Memory B cell (primary cell): ENCODE data around the gene RANGAP1.
"Not testable (repeated sequence)": the region's sequence is repeated elsewhere in the genome, so short reads cannot be mapped to it uniquely, and the experiment has no call there.

Experiments used
- ATAC-seq: fragments of 150-1000 bp; cut with Tn5 transposase; 2 replicates; pipeline ENCODE4 v1.10.0; 2021; ENCODE audit warnings: low read depth, mild to moderate bottlenecking, moderate library complexity
- DNase-seq, 2 donors: peaks; one replicate each; pipeline ENCODE4 v3.0.0; 2022; ENCODE audit warnings: low spot score in 2 of 2
- H3K27ac Mint-ChIP-seq: one replicate; pipeline ENCODE4 v1.8.0; 2022; ENCODE audit warnings: mild to moderate bottlenecking, moderate library complexity, mixed read lengths
- H3K27me3 Mint-ChIP-seq: one replicate; pipeline ENCODE4 v1.8.0; 2022; ENCODE audit warnings: mixed read lengths
- H3K36me3 Mint-ChIP-seq: one replicate; pipeline ENCODE4 v1.8.0; 2022; ENCODE audit warnings: mild to moderate bottlenecking, mixed read lengths
- H3K4me1 Mint-ChIP-seq: one replicate; pipeline ENCODE4 v1.8.0; 2022; ENCODE audit warnings: mixed read lengths
- H3K4me3 Mint-ChIP-seq: one replicate; pipeline ENCODE4 v1.8.0; 2022; ENCODE audit warnings: mild to moderate bottlenecking, moderate library complexity, mixed read lengths
- H3K9me3 Mint-ChIP-seq: one replicate; pipeline ENCODE4 v1.8.0; 2022; ENCODE audit warnings: mixed read lengths

Gene RANGAP1

DNA sequence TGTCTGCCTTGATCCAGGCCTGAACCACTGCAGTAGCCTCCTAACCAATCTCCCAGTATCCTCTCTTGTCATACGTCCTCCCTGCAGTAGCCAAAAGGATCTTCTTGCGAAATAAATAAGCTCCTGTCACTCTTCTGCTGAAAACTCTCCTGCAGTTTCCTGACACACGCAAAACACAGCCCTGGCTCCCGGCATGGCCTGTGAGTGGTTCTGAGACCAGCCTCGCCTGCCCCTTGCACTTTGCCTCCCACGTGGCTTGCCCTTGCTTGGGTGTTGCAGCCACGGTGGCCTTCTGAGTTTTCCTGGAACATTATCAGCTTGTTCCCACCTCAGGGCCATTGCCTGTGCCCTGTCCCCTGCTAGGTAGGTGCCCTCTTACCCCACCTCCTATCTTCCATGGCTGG lies 22.6 kb upstream of the RANGAP1 start:
- DNase-seq (no peak), ATAC-seq (no peak)
- no peak overlapping the region for H3K4me3 Mint-ChIP-seq
- no peak overlapping the region for H3K27ac Mint-ChIP-seq
- peaks cover 26% of the 10 kb centered on the region for H3K4me1 Mint-ChIP-seq
- H3K9me3 Mint-ChIP-seq: no peaks in the 10 kb centered on the region
- peaks cover 8% of the 10 kb centered on the region for H3K36me3 Mint-ChIP-seq
- no peaks in the 10 kb centered on the region for H3K27me3 Mint-ChIP-seq

DNA sequence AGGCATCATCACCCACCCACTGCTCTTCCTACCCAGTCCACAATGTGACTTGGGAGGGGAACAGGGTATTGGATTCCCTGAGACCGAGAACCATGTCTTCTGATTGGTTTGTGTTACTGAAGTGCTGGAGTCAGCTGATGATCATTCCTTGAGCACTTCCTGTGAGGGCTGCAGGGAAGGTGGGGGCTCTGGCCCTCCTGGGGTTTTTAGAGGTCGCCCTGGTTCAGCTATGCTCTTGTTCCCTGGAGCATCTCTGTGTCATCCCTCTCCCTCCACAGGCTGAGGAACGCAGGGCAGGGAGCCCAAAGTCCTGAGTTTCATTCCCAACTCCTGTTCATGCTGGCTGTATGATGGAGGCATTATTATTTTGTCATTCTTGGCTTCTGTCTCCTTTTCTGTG lies 22.1 kb upstream of the RANGAP1 start:
- H3K4me1 Mint-ChIP-seq: peaks cover 31% of the 10 kb centered on the region
- no peak for ATAC-seq
- H3K4me3 Mint-ChIP-seq: no peak overlapping the region
- H3K27ac Mint-ChIP-seq: no peak overlapping the region
- DNase-seq: no peak
- H3K9me3 Mint-ChIP-seq: no peaks in the 10 kb centered on the region
- H3K36me3 Mint-ChIP-seq: peaks cover 8% of the 10 kb centered on the region
- no peaks in the 10 kb centered on the region for H3K27me3 Mint-ChIP-seq

- DNase-seq (no peak), ATAC-seq (no peak)
- H3K27me3 Mint-ChIP-seq: no peaks in the 10 kb centered on the region
- no peak overlapping the region for H3K4me3 Mint-ChIP-seq
- H3K27ac Mint-ChIP-seq: no peak overlapping the region
- H3K4me1 Mint-ChIP-seq: peaks cover 29% of the 10 kb centered on the region
- peaks cover 4% of the 10 kb centered on the region for H3K36me3 Mint-ChIP-seq
- no peaks in the 10 kb centered on the region for H3K9me3 Mint-ChIP-seq
Observed at GRCh38 chr22:41305646-41306045, 19.7 kb upstream of the RANGAP1 start.

DNA sequence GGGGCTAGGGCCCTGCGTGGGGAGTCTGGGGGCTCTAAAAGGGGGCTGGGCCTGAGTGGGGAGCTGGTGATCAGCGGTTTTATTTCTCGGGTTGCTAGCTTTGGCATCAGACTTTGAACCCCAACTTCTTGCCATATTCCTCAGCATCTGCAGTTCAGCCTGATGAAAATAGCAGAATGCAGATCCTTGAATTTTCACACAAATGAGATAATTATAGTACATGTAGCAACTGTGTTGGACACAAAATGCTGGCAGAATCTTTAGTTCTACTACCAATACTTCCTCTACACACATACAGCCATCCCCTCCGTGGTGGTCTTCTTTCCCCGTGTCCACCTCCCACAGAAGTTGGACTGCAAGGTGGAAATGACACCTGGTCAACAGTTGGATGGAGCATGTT lies 16.8 kb upstream of the RANGAP1 start:
- H3K4me3 Mint-ChIP-seq: peak overlapping the region; percentile 78
- peaks cover 24% of the 10 kb centered on the region for H3K4me1 Mint-ChIP-seq
- no peak for ATAC-seq
- H3K9me3 Mint-ChIP-seq: no peaks in the 10 kb centered on the region
- peaks cover 2% of the 10 kb centered on the region for H3K36me3 Mint-ChIP-seq
- H3K27me3 Mint-ChIP-seq: no peaks in the 10 kb centered on the region
- DNase-seq: no peak
- H3K27ac Mint-ChIP-seq: peak overlapping the region; percentile 70

DNA sequence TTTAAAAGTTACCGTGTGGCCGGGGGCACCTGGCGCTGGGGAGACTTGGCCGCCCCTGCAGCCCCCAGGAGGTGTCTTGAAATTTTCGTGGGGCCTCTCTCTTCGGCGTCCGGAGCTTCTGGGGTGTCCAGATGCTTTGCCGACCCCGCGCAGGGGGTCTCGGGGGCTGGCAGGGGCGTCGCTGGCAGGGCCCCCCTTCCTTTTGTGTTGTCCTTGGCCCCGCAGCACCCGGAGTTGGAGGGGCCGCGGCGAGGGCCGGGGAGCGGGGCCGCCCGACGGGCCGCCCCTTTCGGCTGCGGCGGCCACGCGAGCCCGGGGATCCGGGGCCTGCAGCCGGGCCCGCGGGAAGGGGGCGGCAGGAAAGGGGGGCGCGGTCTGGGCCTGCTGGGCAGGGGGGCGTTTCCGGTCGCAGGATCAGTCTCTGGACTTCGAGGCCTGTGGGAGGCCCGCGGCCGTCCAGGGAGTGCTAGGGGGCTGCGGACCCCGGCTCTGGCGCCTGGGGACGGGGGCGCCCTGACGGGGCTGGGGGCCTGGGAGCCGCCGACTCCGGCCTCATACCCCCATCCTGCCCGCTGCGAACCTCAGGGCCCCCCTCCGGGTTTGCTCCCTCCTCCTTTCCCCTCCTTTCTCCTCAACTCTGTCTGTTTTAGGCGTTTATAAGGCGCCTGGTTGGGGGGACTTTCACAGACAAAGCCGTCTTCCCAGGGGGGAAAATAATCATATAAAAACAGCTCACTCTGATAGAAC lies 16.2 kb upstream of the RANGAP1 start:
- Mint-ChIP-seq H3K27ac (peak overlapping the region; percentile 70), H3K9me3 (no peaks in the 10 kb centered on the region), H3K4me3 (peak overlapping the region; percentile 78), H3K4me1 (peaks cover 21% of the 10 kb centered on the region), H3K27me3 (no peaks in the 10 kb centered on the region), H3K36me3 (peaks cover 2% of the 10 kb centered on the region)
- ATAC-seq (no peak), DNase-seq (peak in 1 of 2 donors; percentile 36)

DNA sequence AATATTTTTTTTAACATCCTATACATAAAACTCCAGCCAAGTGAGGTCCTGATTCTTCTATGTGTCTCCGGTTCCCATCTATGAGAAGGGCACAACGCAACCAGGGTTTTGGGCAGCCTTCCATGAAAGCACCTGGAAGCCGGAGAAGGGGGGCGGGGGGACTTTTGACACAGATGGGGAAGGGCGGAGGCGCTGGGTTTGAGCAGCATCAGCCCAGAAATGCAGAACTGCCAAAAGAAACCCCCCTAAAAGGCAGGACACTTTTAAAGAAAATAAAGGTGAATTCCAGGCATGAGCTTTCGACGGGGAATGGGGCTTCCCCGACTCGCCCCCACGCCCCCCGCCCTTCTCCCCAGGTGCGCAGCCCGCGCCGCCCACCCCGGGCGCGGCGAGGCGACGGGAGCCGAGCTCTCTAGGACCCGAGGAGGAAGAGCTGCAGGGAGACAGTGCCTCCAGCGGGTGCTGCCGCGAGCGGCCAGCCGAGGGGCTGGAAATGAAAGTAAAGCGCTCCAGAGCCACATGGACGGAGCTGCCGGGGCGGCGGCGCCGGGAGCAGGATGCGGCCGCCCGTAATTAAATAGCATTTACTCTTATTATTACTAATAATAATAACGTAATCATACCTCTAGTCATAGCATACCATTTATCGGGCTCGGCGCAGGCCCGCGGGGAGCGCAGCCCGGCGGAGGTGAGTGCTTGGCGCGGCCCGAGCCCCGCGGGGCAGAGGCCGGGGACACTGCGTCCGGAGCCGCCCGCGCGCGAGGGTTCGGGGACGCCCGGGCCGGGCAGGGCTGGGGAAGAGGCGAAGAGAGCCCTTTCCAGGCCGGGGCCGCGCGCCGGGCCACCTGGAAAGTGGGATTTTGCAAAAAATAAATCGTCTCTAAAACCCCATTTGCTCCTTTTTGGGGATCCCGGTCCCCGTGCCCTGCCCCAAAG lies 15.4 kb upstream of the RANGAP1 start, which contains the start of gene ZC3H7B:
Gene ZC3H7B (plus strand): TSS at position 441 of the 936 bp plus-strand sequence. CDS start 19,136 bp downstream, outside the sequence.
- Mint-ChIP-seq H3K27me3 (no peaks in the 10 kb centered on the region), H3K36me3 (peaks cover 2% of the 10 kb centered on the region), H3K4me3 (peak within 1 kb of the TSS; percentile 87), H3K9me3 (no peaks in the 10 kb centered on the region), H3K4me1 (peaks cover 21% of the 10 kb centered on the region), H3K27ac (peak within 1 kb of the TSS; percentile 98)
- peak; percentile 90 for ATAC-seq
- peak; percentile 78 to 86 for DNase-seq

DNA sequence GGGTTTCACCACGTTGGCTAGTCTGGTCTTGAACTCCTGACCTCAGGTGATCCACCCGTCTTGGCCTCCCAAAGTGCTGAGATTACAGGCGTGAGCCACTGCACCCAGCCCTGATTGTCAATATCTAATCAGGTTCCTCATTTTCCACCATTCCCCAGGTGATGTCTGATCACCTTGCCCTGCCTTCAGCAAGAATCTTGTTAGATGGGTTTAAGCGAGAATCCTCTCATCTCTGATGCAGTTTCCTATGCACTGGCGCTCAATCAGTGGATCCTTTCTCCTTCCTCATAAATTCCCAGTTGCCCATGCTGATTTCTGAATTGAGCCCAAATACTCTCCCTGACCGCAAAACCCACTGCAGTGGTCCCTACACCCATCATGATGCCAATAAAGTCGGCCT lies 14.7 kb upstream of the RANGAP1 start:
- Mint-ChIP-seq H3K4me3 (peak overlapping the region; percentile 87), H3K4me1 (peaks cover 19% of the 10 kb centered on the region), H3K9me3 (no peaks in the 10 kb centered on the region), H3K27ac (peak overlapping the region; percentile 98), H3K36me3 (peaks cover 2% of the 10 kb centered on the region), H3K27me3 (no peaks in the 10 kb centered on the region)
- DNase-seq (no peak), ATAC-seq (no peak)

- Mint-ChIP-seq H3K9me3 (no peaks in the 10 kb centered on the region), H3K4me3 (no peak overlapping the region), H3K36me3 (no peaks in the 10 kb centered on the region), H3K4me1 (peaks cover 4% of the 10 kb centered on the region), H3K27ac (no peak overlapping the region), H3K27me3 (no peaks in the 10 kb centered on the region)
- no peak for ATAC-seq
- no peak for DNase-seq
Observed at GRCh38 chr22:41296826-41297667, 11.1 kb upstream of the RANGAP1 start.

- not testable (repeated sequence) for H3K36me3 Mint-ChIP-seq, H3K4me3 Mint-ChIP-seq, H3K4me1 Mint-ChIP-seq, H3K9me3 Mint-ChIP-seq, H3K27ac Mint-ChIP-seq, DNase-seq, ATAC-seq, H3K27me3 Mint-ChIP-seq
Observed at GRCh38 chr22:41294816-41295215, 8.8 kb upstream of the RANGAP1 start.

DNA sequence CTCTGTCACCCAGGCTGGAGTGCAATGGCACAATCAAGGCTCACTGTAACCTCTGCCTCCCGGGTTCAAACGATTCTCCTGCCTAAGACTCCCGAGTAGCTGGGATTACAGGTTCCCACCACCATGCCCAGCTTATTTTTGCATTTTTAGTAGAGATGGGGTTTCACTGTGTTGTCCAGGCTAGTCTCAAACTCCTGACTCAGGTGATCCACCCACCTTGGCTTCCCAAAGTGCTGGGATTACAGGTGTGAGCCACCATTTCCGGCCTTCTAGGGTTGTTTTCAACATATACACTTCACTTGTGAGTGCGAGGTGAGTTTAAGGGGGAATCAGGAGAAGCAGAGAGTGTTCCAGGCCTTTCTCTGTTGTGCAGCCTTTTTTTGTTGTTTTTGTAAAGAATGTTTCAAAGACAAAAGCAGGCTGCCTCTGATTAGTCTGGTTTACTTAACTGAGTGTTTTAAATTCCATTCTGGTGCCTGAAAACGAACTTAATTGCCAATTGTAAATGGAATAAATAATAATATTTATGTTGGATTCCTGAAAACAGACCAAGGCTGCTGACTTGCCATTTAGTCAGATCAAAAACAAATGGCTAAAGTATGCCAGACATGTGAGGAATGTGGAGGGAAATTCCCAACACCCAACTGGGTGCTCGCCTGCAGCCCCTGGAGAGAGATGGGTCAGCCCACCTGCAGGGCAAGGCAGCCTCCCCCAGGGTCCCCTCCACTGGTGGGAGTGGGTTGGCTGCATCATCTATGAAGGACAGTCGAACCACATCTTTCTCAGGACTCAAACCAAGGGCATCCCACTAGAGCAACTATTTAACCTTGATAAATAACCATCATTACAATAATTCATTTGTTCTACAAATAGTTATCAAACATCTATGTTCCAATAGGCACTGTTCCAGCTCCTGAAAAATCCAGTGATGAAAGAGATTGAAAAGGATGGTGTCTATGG lies 4.6 kb upstream of the RANGAP1 start:
- no peak overlapping the region for H3K4me3 Mint-ChIP-seq
- DNase-seq (no peak), ATAC-seq (no peak)
- H3K36me3 Mint-ChIP-seq: no peaks in the 10 kb centered on the region
- H3K27me3 Mint-ChIP-seq: no peaks in the 10 kb centered on the region
- H3K27ac Mint-ChIP-seq: no peak overlapping the region
- H3K4me1 Mint-ChIP-seq: peaks cover 5% of the 10 kb centered on the region
- H3K9me3 Mint-ChIP-seq: no peaks in the 10 kb centered on the region

GRCh38 chr22:41289671-41290070 lies 3.7 kb upstream of the RANGAP1 start:
- DNase-seq (no peak), ATAC-seq (no peak)
- H3K36me3 Mint-ChIP-seq: no peaks in the 10 kb centered on the region
- H3K27ac Mint-ChIP-seq: no peak overlapping the region
- H3K27me3 Mint-ChIP-seq: no peaks in the 10 kb centered on the region
- no peak overlapping the region for H3K4me3 Mint-ChIP-seq
- H3K9me3 Mint-ChIP-seq: no peaks in the 10 kb centered on the region
- H3K4me1 Mint-ChIP-seq: peaks cover 8% of the 10 kb centered on the region

- Mint-ChIP-seq H3K36me3 (peaks cover 2% of the 10 kb centered on the region), H3K27ac (no peak overlapping the region), H3K4me3 (peak overlapping the region; percentile 73), H3K4me1 (peaks cover 10% of the 10 kb centered on the region), H3K9me3 (no peaks in the 10 kb centered on the region), H3K27me3 (no peaks in the 10 kb centered on the region)
- no peak for DNase-seq
- no peak for ATAC-seq
Observed at GRCh38 chr22:41288245-41288946, 2.4 kb upstream of the RANGAP1 start.
